H9 (cell line): ENCODE measurements around the gene SMIM9. TPM values are rescaled to one million over a fixed set of nuclear protein-coding genes. Genes with fewer than 3 reads are reported as not detected.

Source experiments
- DNase-seq: peaks from one replicate; pipeline ENCODE4 v3.0.0-alpha.2; 2017
- H2AFZ ChIP-seq: one replicate; pipeline ENCODE4 v1.6.1; 2013; ENCODE audit warnings: mild to moderate bottlenecking, low read length, control low read depth, moderate library complexity
- H2AK5ac ChIP-seq: 2 replicates; pipeline ENCODE4 v1.6.1; 2013; ENCODE audit warnings: low read length, control low read depth, mixed read lengths; ENCODE audit not compliant: insufficient read length
- H2BK120ac ChIP-seq: one replicate; pipeline ENCODE4 v1.6.1; 2013; ENCODE audit warnings: low read depth, mild to moderate bottlenecking, low read length, control low read depth, inconsistent platforms; ENCODE audit not compliant: poor library complexity, severe bottlenecking
- H2BK12ac ChIP-seq: 2 replicates; pipeline ENCODE4 v1.6.1; 2013; ENCODE audit warnings: low read length, control low read depth, mixed read lengths, low read depth; ENCODE audit not compliant: insufficient read length
- H2BK15ac ChIP-seq: 2 replicates; pipeline ENCODE4 v1.6.1; 2013; ENCODE audit warnings: low read depth, low read length, control low read depth
- H2BK20ac ChIP-seq: one replicate; pipeline ENCODE4 v1.6.1; 2013; ENCODE audit warnings: low read depth, mild to moderate bottlenecking, low read length, control low read depth, inconsistent platforms; ENCODE audit not compliant: poor library complexity, severe bottlenecking
- H2BK5ac ChIP-seq: 2 replicates; pipeline ENCODE4 v1.6.1; 2013; ENCODE audit warnings: low read length, control low read depth, mixed read lengths; ENCODE audit not compliant: insufficient read length
- H3K14ac ChIP-seq: 2 replicates; pipeline ENCODE4 v1.6.1; 2013; ENCODE audit warnings: low read length, control low read depth; ENCODE audit not compliant: insufficient read depth
- H3K18ac ChIP-seq: 2 replicates; pipeline ENCODE4 v1.6.1; 2013; ENCODE audit warnings: low read depth, mild to moderate bottlenecking, mixed read lengths, low read length, control low read depth; ENCODE audit not compliant: insufficient read length
- H3K23ac ChIP-seq: 2 replicates; pipeline ENCODE4 v1.6.1; 2013; ENCODE audit warnings: low read length, control low read depth, mixed read lengths, low read depth; ENCODE audit not compliant: insufficient read length
- H3K23me2 ChIP-seq: 2 replicates; pipeline ENCODE4 v1.6.1; 2013; ENCODE audit warnings: low read depth, mild to moderate bottlenecking, mixed read lengths, low read length, control low read depth; ENCODE audit not compliant: insufficient read length, poor library complexity, severe bottlenecking
- H3K27ac ChIP-seq: 2 replicates; pipeline ENCODE4 v1.5.1; 2013; ENCODE audit warnings: low read length, control low read depth, mixed read lengths, low read depth; ENCODE audit not compliant: insufficient read length
- H3K27me3 ChIP-seq: 2 replicates; pipeline ENCODE4 v1.6.1; 2013; ENCODE audit warnings: low read length, control low read depth, inconsistent platforms; ENCODE audit not compliant: insufficient read depth
- H3K4ac ChIP-seq: 2 replicates; pipeline ENCODE4 v1.6.1; 2013; ENCODE audit warnings: low read depth, mild to moderate bottlenecking, control low read depth, inconsistent platforms, low read length, moderate library complexity
- H3K4me1 ChIP-seq: 2 replicates; pipeline ENCODE4 v1.6.1; 2013; ENCODE audit warnings: low read length, control low read depth, inconsistent platforms; ENCODE audit not compliant: insufficient read depth
- H3K4me2 ChIP-seq: 2 replicates; pipeline ENCODE4 v1.6.1; 2013; ENCODE audit warnings: low read length, control low read depth, mixed read lengths; ENCODE audit not compliant: insufficient read length, insufficient read depth
- H3K56ac ChIP-seq: 2 replicates; pipeline ENCODE4 v1.6.1; 2013; ENCODE audit warnings: low read depth, mild to moderate bottlenecking, mixed read lengths, low read length, control low read depth; ENCODE audit not compliant: insufficient read length
- H3K79me1 ChIP-seq: 2 replicates; pipeline ENCODE4 v1.6.1; 2013; ENCODE audit warnings: low read depth, mild to moderate bottlenecking, moderate library complexity, low read length, control low read depth, inconsistent platforms; ENCODE audit not compliant: insufficient read depth, poor library complexity, severe bottlenecking
- H3K79me2 ChIP-seq: 2 replicates; pipeline ENCODE4 v1.6.1; 2013; ENCODE audit warnings: low read length, control low read depth, inconsistent platforms; ENCODE audit not compliant: insufficient read depth
- H3K9ac ChIP-seq: 2 replicates; pipeline ENCODE4 v1.6.1; 2013; ENCODE audit warnings: low read length, control low read depth, mixed read lengths; ENCODE audit not compliant: insufficient read length; ENCODE audit errors: extremely low read depth
- H3K9me3 ChIP-seq: one replicate; pipeline ENCODE4 v1.6.1; 2013; ENCODE audit warnings: low read depth, low read length, inconsistent platforms; ENCODE audit not compliant: control insufficient read depth
- H3T11ph ChIP-seq: one replicate; pipeline ENCODE4 v1.6.1; 2013; ENCODE audit warnings: mild to moderate bottlenecking, low read length, control low read depth, inconsistent platforms
- H4K20me1 ChIP-seq: one replicate; pipeline ENCODE4 v1.6.1; 2013; ENCODE audit not compliant: control insufficient read depth, insufficient read length, insufficient read depth
- H4K5ac ChIP-seq: 2 replicates; pipeline ENCODE4 v1.6.1; 2013; ENCODE audit warnings: low read depth, mild to moderate bottlenecking, mixed read lengths, low read length, control low read depth; ENCODE audit not compliant: insufficient read length
- H4K8ac ChIP-seq: replicated peaks from 2 replicates; pipeline ENCODE4 v1.6.1; 2013; ENCODE audit warnings: low read length, control low read depth, mixed read lengths, low read depth; ENCODE audit not compliant: insufficient read length
- H4K91ac ChIP-seq: 2 replicates; pipeline ENCODE4 v1.6.1; 2013; ENCODE audit warnings: low read depth, mild to moderate bottlenecking, moderate library complexity, mixed read lengths, low read length, control low read depth; ENCODE audit not compliant: insufficient read length
- H3K27ac Mint-ChIP-seq, 3 experiments: 2 replicates in 2 of 3; 3 replicates in 1 of 3; pipeline ENCODE4 v1.8.0; 2020 to 2021; ENCODE audit warnings: mixed read lengths in 3 of 3, mild to moderate bottlenecking in 1 of 3, moderate library complexity in 1 of 3
- H3K27me3 Mint-ChIP-seq: 2 replicates; pipeline ENCODE4 v1.8.0; 2021; ENCODE audit warnings: low read depth, mild to moderate bottlenecking, moderate library complexity, mixed read lengths
- H3K36me3 Mint-ChIP-seq, 3 experiments: 2 replicates in 2 of 3; 3 replicates in 1 of 3; pipeline ENCODE4 v1.8.0; 2020 to 2021; ENCODE audit warnings: low read depth in 3 of 3, mixed read lengths in 3 of 3; ENCODE audit not compliant: insufficient read depth in 1 of 3
- H3K4me1 Mint-ChIP-seq, 2 experiments: 2 replicates each; pipeline ENCODE4 v1.8.0; 2020; ENCODE audit warnings: mixed read lengths in 2 of 2
- H3K4me3 Mint-ChIP-seq, 2 experiments: 2 replicates in 1 of 2; 3 replicates in 1 of 2; pipeline ENCODE4 v1.8.0; 2020 to 2021; ENCODE audit warnings: mild to moderate bottlenecking in 2 of 2, mixed read lengths in 2 of 2, moderate library complexity in 1 of 2
- H3K9me3 Mint-ChIP-seq, 2 experiments: 2 replicates in 1 of 2; 3 replicates in 1 of 2; pipeline ENCODE4 v1.8.0; 2020; ENCODE audit warnings: mild to moderate bottlenecking in 2 of 2, mixed read lengths in 2 of 2, moderate library complexity in 1 of 2
- CTCF ChIP-seq: fragments of 200-600 bp; sonication (generic); conservative IDR thresholded peaks from 3 replicates; pipeline ENCODE4 v1.8.0; 2021; ENCODE audit warnings: antibody characterized with exemption, mild to moderate bottlenecking
- WGBS: extraction: QIAGEN DNeasy Blood & Tissue Kit; methylation state at CpG from one replicate; pipeline ENCODE4 v1.1.7; 2013; ENCODE audit warnings: missing lambda C conversion rate, low lambda C conversion rate, mixed read lengths; ENCODE audit not compliant: insufficient read length; ENCODE audit errors: extremely low coverage; 5-methylcytosine and 5-hydroxymethylcytosine counted together
- total RNA-seq: library from RNA; stranded (reverse); gene quantifications from 2 replicates; pipeline ENCODE4 v1.2.1, GENCODE V29; 2021

SMIM9 gene
- total RNA-seq, 1 experiment from 2014 or later, result not detected

GRCh38 chrX:154806837-154807501 lies 27.5 kb downstream of the SMIM9 start:
- H3K36me3 Mint-ChIP-seq, result peaks cover 5 to 15% (median 14%) of the 10 kb centered on the region in 3 experiments; a peak in 6 of 7 replicates
- Histone ChIP-seq H4K20me1 (no peaks in the 10 kb centered on the region), H3K23ac (no peak overlapping the region), H3T11ph (no peak overlapping the region), H3K14ac (no peak overlapping the region), H2BK12ac (no peak overlapping the region), H3K4ac (no peak overlapping the region), H2BK5ac (no peak overlapping the region), H3K79me2 (no peaks in the 10 kb centered on the region), H2BK15ac (no peak overlapping the region), H3K27me3 (peaks cover 3% of the 10 kb centered on the region; the same call in 1 of the 2 replicates), H3K4me2 (no peak overlapping the region), H4K8ac (no peak overlapping the region), H4K91ac (no peak overlapping the region), H2BK20ac (no peak overlapping the region), H3K56ac (no peak overlapping the region), H2BK120ac (no peak overlapping the region), H4K5ac (no peak overlapping the region), H3K18ac (no peak overlapping the region), H3K23me2 (peaks cover 5% of the 10 kb centered on the region), H2AK5ac (no peak overlapping the region), H3K9ac (no peak overlapping the region), H3K9me3 (peaks cover 22% of the 10 kb centered on the region), H3K79me1 (no peaks in the 10 kb centered on the region), H2AFZ (no peak overlapping the region), H3K27ac (no peak overlapping the region), H3K4me1 (peaks cover 3% of the 10 kb centered on the region; the same call in 1 of the 2 replicates)
- peaks cover 6 to 18% of the 10 kb centered on the region in 2 experiments for H3K4me1 Mint-ChIP-seq
- H3K27ac Mint-ChIP-seq, result no peak overlapping the region
- no peak for TF ChIP-seq CTCF
- H3K4me3 Mint-ChIP-seq, result no peak overlapping the region
- no peak for DNase-seq
- peaks cover 27% of the 10 kb centered on the region for H3K27me3 Mint-ChIP-seq
- WGBS, result no CpG with 5 or more reads among the region's 5 CpGs
- peaks cover 63 to 71% of the 10 kb centered on the region in 2 experiments for H3K9me3 Mint-ChIP-seq
